ENCODE measurements around the gene CTSW.

GRCh38 chr11:65871811-65872548 is 7.7 kb upstream of the CTSW start:
- no peak for TF ChIP-seq CTCF (IDR thresholded peaks at IDR 0.05)
- TF ChIP-seq CBX8 (IDR thresholded peaks at IDR 0.05): no peak
- TF ChIP-seq POLR2A (IDR thresholded peaks at IDR 0.05; ENCODE audit: low read length): no peak
- no peak for TF ChIP-seq ZC3H11A (IDR thresholded peaks at IDR 0.05)
